ENCODE measurements around the gene PRPF8. TPM values are rescaled to one million over a fixed set of nuclear protein-coding genes. Genes with fewer than 3 reads are reported as not detected.

Gene PRPF8
- polyA plus RNA-seq, 1 of the 3 experiments (the other 2 are of a cell fraction) = 149 TPM

DNA sequence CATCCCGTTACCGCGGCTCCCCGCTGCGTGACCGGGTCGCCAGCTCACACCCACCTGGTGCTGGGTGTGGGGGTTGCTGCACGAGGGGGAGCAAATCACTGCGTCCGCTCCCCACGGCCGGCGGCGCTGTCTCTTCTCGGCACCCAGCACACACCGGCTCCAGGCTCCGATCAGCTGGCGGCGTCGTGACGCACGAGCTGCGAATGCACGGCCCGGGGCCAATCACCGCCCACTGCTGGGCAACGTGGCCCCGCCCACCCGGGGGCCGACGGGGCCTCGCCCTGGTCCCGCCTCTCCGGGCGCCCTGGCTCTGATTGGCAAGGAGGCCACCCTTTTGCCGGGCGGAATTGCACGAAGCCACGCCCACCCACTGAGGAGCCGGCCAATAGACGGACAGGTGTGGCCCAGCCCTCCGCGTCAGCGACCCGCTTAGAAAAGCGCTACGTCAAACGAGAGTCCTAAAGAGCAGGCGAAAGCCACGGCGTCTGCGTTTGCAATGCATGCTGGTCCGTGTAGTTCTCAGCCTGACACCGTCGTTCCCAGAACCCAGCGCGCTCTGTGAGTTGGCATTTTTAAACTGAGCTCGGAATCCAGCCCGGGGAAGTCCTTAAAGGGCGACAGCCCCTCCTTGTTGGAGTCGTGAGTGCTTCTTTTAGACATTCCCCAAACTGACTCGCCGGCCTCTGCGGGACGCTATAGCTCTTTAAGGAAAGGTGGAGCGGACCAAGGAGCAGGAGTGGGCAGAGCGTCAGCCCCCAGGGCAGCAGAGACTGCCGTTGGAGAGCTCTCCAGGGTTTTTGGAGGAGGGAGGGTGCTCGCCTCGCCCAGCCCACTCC lies 31.6 kb upstream of the PRPF8 start (continued):
- peak; percentile 57 for TF ChIP-seq USF2 (IDR thresholded peaks at IDR 0.05; ENCODE audit: borderline replicate concordance, low read depth, low read length)
- TF ChIP-seq GABPA (IDR thresholded peaks at IDR 0.05; ENCODE audit: low read depth) = no peak
- no peak for TF ChIP-seq FOXM1 (IDR thresholded peaks at IDR 0.05; ENCODE audit: low read depth)
- peak; percentile 97 for TF ChIP-seq POLR2AphosphoS5 (IDR thresholded peaks at IDR 0.05; ENCODE audit: low read depth, low read length)
- peak; percentile 50; the same call in 1 of the 2 replicates for TF ChIP-seq ZBTB33 (IDR thresholded peaks at IDR 0.05; ENCODE audit: borderline replicate concordance, low read depth)
- TF ChIP-seq MAX (IDR thresholded peaks at IDR 0.05; ENCODE audit: low read depth) = no peak; the same call in none of the 2 replicates
- TF ChIP-seq, protein P1, sequence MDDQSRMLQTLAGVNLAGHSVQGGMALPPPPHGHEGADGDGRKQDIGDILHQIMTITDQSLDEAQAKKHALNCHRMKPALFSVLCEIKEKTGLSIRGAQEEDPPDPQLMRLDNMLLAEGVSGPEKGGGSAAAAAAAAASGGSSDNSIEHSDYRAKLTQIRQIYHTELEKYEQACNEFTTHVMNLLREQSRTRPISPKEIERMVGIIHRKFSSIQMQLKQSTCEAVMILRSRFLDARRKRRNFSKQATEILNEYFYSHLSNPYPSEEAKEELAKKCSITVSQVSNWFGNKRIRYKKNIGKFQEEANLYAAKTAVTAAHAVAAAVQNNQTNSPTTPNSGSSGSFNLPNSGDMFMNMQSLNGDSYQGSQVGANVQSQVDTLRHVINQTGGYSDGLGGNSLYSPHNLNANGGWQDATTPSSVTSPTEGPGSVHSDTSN (IDR thresholded peaks at IDR 0.05) = peak; percentile 99
- no peak for TF ChIP-seq JUND (IDR thresholded peaks at IDR 0.05)
- no peak for TF ChIP-seq EZH2phosphoT487 (IDR thresholded peaks at IDR 0.05; ENCODE audit: borderline replicate concordance, low read depth)
- TF ChIP-seq, protein P2, sequence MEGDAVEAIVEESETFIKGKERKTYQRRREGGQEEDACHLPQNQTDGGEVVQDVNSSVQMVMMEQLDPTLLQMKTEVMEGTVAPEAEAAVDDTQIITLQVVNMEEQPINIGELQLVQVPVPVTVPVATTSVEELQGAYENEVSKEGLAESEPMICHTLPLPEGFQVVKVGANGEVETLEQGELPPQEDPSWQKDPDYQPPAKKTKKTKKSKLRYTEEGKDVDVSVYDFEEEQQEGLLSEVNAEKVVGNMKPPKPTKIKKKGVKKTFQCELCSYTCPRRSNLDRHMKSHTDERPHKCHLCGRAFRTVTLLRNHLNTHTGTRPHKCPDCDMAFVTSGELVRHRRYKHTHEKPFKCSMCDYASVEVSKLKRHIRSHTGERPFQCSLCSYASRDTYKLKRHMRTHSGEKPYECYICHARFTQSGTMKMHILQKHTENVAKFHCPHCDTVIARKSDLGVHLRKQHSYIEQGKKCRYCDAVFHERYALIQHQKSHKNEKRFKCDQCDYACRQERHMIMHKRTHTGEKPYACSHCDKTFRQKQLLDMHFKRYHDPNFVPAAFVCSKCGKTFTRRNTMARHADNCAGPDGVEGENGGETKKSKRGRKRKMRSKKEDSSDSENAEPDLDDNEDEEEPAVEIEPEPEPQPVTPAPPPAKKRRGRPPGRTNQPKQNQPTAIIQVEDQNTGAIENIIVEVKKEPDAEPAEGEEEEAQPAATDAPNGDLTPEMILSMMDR (IDR thresholded peaks at IDR 0.05) = peak; percentile 11; the same call in 1 of the 2 replicates
- TF ChIP-seq SMC3 (IDR thresholded peaks at IDR 0.05; ENCODE audit: low read depth, low read length) = no peak
- peak; percentile 95 for TF ChIP-seq SIN3A (IDR thresholded peaks at IDR 0.05; ENCODE audit: borderline replicate concordance, low read depth, low read length)
- peak; percentile 91 for TF ChIP-seq IRF3 (IDR thresholded peaks at IDR 0.05; ENCODE audit: low read depth, low read length)
- no peak for TF ChIP-seq GATA2 (CRISPR knock-in tag; IDR thresholded peaks at IDR 0.05)
- TF ChIP-seq MEF2A (IDR thresholded peaks at IDR 0.05; ENCODE audit: borderline replicate concordance, low read depth) = no peak
- TF ChIP-seq, protein P3, sequence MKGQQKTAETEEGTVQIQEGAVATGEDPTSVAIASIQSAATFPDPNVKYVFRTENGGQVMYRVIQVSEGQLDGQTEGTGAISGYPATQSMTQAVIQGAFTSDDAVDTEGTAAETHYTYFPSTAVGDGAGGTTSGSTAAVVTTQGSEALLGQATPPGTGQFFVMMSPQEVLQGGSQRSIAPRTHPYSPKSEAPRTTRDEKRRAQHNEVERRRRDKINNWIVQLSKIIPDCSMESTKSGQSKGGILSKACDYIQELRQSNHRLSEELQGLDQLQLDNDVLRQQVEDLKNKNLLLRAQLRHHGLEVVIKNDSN (IDR thresholded peaks at IDR 0.05; ENCODE audit: borderline replicate concordance, low read depth) = peak; percentile 71; the same call in 1 of the 2 replicates
